ENCODE results near the gene PPP2R1A. TPM values are rescaled to one million over a fixed set of nuclear protein-coding genes. Genes with fewer than 3 reads are reported as not detected.

The PPP2R1A gene
- 119 and 147 TPM in 2 replicates for polyA plus RNA-seq (2014; cell fraction: cytosol; rRNA removed)
- polyA plus RNA-seq (2014; cell fraction: nucleus; rRNA removed) = 56.6 and 76.9 TPM in 2 replicates

DNA sequence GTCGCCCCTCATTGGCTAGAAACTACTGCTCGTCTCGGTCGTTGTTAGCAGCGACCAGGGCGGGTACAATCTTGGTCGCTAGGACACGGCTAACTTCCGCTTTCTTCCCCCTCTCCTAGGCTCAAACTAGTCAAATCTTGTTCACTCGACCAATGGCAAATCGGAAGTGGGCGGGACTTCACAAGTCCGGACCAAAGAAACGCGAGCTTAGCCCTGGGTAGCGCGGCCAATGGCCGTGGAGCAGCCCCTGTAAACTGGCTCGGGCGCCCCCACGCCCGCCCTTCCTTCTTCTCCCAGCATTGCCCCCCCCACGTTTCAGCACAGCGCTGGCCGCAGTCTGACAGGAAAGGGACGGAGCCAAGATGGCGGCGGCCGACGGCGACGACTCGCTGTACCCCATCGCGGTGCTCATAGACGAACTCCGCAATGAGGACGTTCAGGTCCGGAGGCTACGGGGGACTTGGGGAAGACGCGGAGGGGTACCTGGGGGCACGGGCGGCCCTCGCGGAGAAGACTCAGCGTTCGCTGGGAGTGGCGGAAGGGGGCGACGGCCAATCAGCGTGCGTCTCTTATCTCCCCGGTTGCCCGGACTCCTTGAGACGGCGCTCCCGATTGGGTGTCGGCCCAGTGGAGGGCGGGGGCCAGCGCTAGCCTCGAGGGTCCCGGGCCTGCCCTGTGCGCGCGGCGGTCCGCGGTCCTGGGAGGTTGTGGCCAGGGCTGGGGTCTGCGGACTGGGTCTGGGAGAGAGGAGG lies at the start of gene PPP2R1A:
Gene PPP2R1A, plus strand, starts transcription at position 318 of the 752 bp plus-strand sequence. Its CDS starts 45 bp downstream, at position 363.
- peak; percentile 99 for DNase-seq (ENCODE audit: low spot score)

DNA sequence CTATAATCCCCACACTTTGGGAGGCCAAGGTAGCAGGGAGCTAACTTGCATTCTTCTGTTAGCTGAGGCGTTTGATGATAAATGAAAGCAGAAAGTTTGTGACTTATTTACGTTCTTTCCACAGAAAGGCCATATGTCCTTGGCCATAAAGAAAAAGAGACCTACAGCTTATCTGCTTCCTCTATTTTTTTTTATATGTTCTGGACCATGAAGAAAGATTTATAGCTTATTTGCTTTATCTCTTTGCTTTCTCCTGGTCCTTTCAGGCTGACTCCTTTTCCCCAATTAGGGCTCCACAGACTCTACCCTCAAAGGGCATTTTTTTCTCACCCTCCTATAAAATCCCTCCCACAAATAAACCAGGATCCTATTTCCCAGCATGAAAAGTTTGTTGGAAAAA lies 48.6 kb upstream of the PPP2R1A start:
- DNase-seq (ENCODE audit: low spot score) = no peak

DNA sequence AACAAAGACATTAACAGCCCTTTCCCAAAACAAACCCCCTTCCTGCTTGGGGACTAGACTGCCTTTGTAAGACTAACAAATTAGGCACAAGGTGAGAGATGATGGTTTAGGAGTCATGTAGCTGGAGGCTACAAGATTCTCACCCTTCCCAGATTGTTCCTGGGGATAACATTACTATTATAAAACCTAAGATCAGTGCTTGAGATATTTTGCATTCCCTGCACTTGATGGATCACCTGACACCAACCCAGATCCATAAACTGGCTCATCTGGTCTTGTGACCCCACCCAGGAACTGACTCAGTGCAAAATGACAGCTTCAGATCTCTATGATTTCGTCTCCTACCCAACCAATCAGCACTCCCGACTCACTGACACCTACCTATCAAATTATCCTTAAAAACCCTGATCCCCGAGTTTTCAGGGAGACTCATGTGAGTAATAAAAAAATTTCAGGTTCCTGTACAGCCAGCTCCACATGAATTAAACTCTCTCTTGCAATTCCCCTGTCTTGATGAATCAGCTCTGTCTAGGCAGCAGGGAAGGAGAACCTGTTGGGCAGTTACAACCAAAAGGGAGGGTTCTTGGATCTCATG lies 47.8 kb upstream of the PPP2R1A start:
- no peak for DNase-seq (ENCODE audit: low spot score)

DNA sequence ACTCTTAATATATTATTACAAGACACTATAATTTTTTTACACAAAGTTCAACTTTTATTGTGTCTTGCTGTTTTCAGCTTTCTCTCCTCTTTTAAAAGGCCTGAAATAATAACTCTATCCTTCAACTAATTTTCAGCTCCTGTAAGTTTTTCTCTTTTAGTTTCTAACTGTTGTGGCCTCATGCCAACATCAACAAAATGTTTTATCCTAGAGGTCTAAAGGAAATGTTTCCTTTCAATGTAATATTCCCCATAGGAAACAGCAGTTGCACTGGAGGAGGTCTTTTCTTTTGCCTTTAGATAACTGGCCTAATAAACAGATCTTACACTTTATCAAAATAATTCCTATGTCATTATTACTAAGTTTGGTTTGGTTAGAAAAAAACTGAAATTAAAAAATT lies 41.6 kb upstream of the PPP2R1A start:
- DNase-seq (ENCODE audit: low spot score) = no peak

DNA sequence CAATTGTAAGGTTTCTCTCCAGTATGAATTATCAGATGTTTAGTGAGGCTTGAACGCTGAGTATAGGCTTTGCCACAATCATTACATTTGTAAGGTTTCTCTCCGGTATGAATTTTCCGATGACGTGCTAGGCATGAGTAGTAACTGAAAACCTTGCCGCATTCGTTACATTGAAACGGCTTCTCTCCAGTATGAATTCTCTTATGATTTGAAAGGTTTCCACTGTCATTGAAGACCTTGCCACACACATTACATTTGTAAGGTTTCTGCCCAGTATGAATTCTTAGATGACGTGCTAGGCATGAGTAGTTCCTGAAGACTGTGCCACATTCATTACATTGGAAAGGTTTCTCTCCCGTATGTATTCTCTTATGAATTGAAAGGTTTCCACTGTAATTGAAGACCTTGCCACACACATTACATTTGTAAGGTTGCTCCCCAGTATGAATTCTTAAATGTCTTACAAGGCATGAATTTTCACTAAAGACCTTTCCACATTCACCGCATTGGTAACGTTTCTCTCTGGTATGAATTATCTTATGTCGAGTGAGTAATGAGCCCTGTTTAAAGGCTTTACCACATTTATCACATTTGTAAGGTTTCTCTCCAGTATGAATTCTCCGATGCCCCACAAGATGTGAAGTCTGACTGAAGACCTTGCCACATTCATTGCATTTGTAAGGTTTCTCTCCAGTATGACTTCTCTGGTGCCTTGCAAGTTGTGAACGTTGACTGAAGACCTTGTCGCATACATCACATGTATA lies 34.1 kb upstream of the PPP2R1A start:
- no peak for DNase-seq (ENCODE audit: low spot score)

DNA sequence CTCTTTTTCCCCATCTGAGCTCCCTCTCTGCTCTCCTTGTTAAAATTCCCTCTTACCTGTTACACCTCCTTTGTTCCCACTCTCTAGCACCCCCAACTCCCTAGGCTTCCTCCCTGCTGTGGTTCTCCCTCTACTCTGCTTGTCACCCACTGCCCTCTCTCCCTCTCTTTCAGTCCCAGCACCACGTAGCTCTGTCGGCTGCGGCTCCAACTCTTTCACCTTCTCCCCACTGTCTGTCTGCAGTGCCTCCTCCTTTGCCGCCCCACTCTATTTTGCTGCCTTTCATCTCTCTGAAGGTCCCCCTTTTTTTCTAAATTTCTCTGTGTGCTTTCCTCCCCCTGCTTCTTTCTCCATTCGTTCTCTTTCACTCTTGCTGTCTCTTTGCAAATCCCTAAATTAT lies 19.5 kb upstream of the PPP2R1A start:
- no peak for DNase-seq (ENCODE audit: low spot score)

DNA sequence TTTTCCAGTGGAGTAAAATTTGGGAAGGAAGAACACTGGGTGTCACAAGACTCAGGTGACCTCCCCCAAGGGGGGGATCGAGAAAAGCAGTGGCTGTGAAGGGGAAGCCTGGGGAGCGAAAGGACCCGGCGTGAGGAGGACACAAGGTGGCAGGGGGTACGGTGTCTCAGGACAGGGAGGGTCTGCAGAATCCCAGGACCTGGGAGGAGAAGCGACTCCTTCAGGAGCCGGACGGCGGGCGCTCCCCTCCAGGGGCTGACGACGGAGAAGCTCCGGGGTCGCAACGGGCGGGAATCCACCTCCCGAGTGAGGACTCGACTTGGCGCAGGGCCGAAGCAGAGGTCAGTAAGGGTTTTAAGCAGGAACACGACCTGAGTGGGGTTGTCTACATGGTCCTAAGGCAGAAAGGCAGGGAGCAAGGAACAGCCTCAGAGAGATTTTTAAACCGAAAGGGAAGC lies 19.0 kb upstream of the PPP2R1A start:
- peak; percentile 2 for DNase-seq (ENCODE audit: low spot score)

DNA sequence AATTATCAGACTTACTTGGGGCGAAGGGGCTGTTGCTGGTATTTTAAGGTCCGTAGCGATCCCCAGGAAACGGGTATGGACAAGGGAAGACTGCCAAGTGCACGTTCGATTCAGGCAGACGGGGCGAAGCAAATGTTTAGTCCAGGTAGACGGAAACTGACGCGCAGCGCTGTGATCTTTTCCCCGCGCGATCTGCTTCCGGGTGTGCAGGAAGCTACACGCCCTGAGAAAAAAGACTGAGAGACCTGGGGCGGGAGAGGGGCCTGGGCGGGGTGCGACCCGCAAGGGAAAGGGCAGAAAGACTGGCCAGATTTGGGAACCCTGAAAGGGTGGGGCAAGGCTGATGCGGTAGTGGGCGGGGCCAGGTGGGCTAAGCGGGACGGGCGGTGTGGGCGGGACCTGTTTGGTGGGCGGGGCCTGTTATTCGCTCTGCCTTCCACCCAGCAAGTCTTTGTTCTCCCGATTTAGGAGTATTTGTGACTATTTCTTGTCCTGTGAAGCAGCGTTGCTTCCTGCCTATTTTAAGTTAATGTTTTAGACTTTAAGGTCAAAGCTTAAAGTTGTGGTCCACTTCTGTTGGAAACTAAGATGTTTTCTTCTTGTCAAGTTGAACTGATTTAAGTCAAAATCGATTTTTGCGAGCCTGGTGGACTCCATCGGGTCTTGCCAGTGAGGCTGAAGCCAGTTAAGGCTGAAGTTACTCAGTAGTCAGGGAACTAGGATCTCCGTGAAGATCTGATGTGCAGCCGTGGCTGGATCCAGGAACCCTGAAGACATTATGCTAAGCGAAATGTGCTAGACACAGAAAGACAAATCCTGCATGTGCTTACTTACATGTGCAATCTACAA lies 18.3 kb upstream of the PPP2R1A start, which contains the start of gene ZNF836:
Gene ZNF836, minus strand, starts transcription at position 301 of the 849 bp plus-strand sequence. CDS start 3,549 bp downstream, outside the sequence.
- DNase-seq (ENCODE audit: low spot score) = peak; percentile 54

DNA sequence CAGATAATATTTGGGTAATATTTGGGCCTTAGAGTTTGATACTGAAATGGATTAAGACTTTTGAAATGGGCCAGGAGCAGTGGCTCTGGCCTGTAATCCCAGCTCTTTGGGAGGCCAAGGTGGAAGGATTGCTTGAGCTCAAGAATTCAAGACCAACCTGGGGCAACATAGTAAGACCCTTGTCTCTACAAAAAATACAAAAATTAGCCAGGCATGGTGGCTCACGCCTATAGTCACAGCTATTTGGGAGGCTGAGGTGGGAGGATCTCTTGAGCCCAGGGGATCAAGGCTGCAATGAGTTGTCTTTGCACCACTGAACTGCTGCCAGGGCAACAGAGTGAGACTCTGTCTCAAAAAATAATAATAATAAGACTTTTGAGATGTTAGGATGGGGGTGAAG lies 17.5 kb upstream of the PPP2R1A start:
- no peak for DNase-seq (ENCODE audit: low spot score)

DNA sequence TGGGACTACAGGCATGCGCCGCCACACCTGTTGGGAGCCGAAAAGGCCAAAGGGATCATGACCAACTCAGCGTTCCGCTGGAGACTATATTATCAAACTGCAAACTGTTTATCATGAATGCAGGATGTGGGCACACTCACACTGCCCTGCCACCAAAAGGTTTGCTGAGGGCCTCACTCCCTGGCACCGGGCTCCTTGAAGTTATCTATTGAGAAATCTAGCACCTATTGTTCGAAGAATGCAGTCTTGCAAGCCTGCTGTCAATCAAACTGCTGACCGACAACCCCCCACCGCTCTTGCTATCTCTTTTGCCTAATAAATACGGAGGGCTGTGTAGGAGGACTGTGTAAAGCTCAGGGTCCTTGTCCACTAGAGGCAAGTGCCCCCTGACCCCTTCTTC lies 13.3 kb upstream of the PPP2R1A start:
- DNase-seq (ENCODE audit: low spot score) = no peak

DNA sequence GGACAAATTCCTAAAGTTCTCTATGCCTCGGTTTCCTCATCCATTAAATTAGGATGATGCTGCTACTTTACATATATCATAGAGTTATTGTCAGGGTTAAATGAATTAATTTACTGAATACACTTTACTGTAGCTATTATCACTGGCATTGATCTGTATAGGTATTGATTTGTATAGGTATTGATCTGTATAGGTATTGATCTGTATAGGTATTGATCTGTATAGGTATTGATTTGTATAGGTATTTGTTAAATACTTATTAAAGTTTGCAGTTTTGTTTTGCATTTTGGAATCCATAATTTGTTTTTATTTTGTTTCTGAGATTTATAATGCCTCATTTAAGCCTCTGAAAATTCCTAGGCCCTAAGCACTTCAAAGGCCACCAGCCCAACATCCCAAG lies 2.4 kb upstream of the PPP2R1A start:
- DNase-seq (ENCODE audit: low spot score) = no peak

DNA sequence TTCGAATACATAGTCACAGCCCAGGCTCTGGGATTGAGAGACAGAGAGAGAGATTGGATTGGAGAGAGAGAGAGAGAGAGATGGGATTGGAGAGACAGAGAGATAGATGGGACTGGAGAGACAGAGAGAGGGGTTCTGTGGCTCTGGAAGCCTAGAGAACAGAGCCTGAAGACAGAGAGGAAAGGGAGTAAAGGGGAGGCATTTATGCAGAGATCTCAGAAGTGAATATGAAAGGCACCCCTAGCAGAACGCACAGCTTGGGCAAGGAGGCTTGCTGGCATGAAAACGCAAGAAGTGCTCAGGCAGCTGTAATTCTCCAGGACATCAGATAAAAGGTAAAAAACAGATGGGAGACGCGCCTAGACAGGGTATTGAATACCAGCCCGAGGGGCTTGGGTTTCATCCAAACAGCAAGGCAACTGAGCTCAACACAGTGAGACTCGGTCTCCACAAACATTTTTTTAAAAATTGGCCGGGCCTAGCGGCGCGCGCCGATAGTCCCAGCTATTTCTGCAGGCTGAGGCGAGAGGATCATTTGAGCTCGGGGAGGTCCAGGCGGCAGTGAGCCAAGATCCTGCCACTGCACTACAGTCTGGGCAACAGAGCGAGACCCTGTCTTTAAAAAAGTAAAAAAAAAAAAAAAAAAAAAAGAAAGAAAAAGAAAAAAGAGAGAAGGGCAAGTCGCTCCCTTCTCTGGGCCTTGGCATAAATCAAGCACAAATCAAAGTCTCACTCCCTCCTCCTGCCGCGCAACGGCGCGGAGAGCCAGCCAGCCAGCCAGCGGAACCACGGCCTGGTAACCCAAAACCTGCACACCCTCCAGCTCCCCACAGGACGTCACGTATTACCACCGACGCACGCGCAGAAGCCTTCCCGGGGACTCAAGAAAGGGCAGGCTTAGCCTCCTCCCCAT lies 774 bp upstream of the PPP2R1A start:
- DNase-seq (ENCODE audit: low spot score) = no peak

DNA sequence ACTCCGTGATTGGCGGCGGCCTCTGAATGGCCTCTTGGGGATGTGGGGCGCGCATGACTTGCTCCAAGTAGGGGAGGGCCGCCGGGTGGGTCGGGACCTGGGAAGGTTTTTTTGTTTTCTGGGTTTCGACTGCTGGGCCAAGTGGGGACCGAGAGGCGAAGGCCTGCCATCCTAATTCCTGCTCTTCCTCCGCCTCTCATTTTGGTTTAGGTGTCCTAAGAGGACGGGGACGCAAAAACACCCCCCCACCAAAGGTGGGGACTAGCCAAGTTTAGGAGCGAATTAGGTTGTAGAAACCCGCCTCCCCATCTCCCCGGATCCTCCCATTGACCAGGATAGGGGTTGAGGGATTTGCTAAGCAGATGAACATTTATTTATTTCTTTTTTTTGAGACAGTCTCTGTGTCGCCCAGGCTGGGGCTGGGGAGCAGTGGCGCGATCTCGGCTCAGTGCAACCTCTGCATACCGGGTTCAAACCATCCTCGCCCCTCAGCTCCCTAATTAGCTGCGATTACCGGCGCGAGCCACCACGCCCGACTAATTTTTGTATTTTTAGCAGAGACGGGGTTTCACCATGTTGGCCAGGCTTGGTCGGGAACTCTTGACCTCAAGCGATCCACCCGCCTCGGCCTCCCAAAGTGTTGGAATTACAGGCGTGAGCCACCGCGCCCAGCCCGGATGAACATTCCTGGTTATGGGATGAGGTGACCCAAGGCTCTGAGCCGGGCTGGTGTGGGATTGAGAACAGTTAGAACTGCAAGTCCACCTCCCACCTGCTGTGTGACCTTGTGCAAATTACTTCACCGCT lies 838 bp downstream of the PPP2R1A start:
- DNase-seq (ENCODE audit: low spot score) = no peak

DNA sequence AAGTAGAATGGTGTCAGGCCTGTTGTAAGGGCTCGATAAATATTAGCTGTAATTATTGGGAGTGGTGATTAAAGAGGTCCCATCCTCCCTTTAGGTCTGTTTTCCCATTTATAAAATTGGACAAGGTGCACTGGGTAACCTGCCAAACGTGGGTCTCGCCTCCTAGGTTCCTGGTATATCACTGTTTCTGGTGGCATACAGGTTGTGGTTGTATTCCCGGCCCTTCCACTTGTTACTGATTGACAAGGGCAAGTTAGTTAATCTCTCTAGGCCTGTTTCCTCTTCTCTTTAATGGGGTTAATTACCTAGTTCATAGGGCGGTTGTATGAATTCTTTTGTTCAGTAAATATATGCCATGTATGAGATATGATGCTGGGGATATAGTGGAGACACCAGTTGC lies 1.5 kb downstream of the PPP2R1A start:
- DNase-seq (ENCODE audit: low spot score) = no peak

DNA sequence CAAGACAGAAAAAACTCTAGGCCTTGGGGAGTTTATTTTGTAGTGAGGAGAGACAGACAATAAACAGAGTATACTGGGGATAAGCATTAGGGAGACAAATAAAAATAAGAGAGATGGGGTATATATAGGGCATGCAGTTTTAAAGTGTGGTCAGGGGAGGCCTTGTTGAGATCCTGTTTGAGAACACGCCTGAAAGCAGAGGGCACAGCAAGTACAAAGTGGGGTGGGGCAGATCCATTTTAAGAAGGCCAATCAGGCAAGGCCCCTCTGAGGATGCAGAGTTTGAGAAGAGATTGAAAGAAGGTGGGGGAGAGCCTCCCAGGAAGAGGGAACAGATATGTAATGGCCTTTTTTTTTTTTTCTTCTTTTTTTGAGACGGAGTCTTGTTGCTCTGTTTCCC lies 2.1 kb downstream of the PPP2R1A start:
- no peak for DNase-seq (ENCODE audit: low spot score)

DNA sequence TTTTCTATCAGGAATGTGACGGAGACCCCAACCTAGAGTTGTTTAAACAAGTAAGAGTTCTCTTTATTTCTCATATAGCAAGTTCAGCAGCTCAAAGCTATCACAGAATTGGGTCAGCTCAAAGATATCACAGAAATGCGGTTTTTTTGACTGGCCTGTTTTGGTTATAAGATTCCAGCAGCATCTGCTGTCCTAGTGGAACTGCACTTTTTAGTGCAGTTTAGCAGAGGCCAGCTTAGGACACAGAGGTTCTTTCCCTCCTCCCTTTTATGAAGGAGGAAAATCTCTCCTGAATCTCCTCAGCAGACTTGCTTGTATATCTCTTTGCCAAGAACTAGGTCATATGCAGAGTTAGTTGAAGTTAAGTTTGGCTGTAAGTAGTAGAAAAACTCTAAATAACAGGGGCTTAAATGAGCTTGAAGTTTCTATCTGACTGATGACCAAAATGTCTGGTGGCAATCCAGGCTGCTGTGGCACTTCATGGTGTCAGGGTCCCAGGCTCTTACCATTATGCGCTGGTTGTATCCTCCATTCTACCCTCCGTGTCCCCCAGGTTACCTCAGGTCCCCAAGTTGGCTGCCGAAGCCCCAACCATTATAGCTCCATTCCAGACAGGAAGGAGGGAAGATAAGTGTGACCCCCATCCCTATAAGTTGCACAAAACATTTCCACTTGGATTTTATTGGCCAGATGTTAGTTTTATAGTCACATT lies 6.6 kb downstream of the PPP2R1A start:
- DNase-seq (ENCODE audit: low spot score) = no peak

DNA sequence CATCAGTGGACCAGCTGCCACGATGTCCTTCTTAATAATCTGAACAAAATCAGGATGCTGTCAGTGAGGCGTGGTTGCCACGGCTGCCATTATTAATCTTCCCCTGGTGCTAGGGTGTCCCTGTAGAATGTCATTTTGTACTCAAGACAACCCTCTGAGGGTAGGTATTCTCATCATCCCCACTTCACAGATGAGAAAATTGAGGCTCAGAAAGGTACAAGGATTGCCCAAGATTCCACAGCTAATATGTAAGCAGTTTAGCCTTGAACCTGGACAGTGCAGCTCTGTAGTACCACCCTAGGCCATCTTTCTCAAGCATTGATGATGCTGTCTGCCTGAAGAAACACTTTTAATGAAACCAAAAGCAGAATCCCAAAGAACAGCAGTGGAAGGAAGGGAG lies 8.1 kb downstream of the PPP2R1A start:
- no peak for DNase-seq (ENCODE audit: low spot score)

DNA sequence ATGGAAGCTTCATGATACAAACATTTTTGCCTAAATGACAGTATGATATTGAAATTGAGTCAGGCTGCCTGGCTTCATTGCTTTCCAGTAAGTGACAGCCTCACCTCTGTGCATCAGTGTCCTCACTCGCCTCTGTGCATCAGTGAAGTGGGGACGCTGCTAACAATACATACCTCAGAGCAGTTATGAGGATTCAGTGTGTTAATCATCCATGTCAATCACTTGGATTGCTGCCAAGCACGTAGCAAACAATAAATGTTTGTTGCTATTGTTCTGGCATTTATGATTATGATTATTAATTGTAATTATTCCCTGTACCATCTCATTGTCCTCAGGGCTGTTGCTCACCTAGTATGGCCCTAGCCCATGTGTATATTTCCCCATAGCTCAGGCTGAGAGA lies 8.8 kb downstream of the PPP2R1A start:
- DNase-seq (ENCODE audit: low spot score) = no peak

DNA sequence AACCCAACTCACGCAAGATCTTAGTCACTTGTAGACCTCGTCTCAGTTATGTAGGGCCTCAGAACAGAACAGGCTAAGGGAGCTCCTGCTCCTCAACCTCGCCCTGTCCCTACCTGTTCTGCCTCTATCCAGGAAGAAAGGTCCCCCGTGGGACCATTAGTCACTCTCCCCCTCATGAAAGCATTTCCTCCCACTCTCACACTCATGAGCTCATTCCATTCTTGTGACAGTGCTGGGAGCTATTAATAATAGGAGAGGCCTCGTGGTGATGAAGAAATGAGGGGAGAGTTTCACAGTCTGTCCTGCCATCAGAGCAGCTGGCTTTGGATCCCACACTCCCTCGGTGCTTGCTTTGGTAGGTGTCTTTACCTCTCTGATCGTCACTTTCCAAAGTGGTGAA lies 10.2 kb downstream of the PPP2R1A start:
- no peak for DNase-seq (ENCODE audit: low spot score)
